GM19025 (cell line): Measurements from ENCODE around the gene NBAS.
A peak's percentile ranks its signal among the peaks of the same experiment; 100 is the strongest.
"Not testable (repeated sequence)": the region's sequence is repeated elsewhere in the genome, so short reads cannot be mapped to it uniquely, and the experiment has no call there.

Experiments
- ATAC-seq: cut with Tn5 transposase; IDR thresholded peaks from one replicate; pipeline ENCODE4 v1.9.1; 2021; ENCODE audit warnings: mild to moderate bottlenecking, low read depth, moderate library complexity; ENCODE audit not compliant: unreplicated experiment

The NBAS gene

GRCh38 chr2:15561574-15562344 lies 625 bp upstream of the NBAS start:
- ATAC-seq, result peak; percentile 26

- peak; percentile 25 for ATAC-seq
These were observed 770 bp downstream of the NBAS start for GRCh38 chr2:15560140-15560987.

DNA sequence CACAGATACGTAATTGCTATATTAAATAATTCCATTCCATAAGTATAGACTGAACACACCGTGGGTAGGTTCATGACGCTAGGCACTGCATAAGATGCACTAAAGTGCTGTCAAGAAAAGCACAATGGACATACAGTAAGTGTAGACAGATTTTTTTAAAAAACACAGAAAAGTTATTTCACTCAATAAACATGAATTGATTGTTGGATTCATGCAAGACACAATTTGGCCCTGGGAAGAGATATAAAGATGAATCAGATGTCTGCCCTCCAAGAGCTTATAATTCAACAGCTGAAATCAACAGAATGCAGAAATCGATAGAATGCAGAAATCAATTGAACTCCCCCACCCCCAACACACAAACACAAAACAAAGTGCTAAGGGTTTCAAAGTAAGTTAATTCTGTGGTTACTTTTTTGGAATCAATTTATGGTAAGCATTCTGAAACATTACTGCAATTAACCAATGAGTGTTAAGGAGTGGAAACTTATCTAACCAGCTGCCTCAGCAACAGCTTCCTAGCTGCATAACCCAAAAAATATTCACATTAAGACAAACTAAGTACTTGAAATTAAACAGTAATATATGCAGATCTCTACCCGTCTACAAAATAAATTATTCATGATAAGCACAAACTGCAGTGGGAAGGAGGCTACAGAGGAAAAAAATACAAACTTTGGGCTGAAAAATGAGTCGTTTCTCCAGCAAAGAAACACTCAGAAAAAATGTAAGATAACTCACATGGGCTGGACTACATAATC lies 1.6 kb downstream of the NBAS start:
- no peak for ATAC-seq

DNA sequence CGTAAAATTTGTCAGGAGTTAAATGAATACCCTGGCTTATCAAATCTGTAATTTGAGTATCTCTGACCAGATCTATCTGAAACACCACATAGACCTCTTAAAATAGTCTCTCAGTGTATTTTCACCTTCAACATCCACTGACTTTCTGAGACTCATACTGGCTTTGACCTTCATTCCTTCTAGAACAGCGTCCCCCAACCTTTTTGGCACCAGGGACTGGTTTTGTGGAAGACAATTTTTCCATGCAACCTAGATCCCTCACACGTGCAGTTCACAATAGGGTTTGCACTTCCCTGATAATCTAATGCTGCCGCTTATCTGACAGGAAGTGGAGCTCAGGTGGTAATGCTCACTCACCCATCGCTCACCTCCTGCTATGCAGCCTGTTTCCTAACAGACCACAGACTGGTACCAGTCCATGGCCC lies 3.2 kb downstream of the NBAS start:
- ATAC-seq, result no peak

- no peak for ATAC-seq
These were observed 4.7 kb downstream of the NBAS start for GRCh38 chr2:15556311-15556930.

- ATAC-seq, result no peak
These were observed 5.4 kb downstream of the NBAS start for GRCh38 chr2:15555760-15556193.

DNA sequence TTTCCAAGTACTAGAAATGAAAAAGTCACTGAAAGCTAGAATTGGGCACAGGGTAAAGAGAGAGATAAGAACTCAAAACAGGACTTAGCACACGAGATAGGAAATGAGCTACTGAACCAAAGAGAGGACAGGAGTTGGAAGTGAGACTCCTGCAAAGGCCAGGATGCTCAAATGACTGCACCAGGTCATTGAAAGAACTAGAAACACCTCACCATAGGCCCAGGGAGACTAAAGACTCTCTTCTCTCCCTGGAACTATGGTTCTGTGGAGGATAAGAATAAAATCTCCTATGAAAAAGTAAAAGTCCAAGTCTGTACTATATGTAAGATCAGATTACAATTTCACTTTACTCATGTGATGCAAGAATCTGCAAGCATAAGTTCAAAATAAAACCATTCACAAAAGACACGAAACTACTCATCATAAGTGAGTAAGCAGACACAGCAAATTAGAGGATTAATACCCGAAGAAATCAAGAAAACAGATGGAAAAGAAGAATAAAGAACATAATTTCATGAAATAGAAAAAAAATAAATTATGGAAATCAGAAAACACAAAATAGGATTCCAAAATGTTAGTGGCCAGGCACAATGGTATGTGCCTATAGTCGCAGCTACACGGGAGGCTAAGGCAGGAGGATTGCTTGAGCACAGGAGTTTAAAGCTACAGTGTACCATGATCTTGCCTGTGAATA lies 6.5 kb downstream of the NBAS start:
- no peak for ATAC-seq

DNA sequence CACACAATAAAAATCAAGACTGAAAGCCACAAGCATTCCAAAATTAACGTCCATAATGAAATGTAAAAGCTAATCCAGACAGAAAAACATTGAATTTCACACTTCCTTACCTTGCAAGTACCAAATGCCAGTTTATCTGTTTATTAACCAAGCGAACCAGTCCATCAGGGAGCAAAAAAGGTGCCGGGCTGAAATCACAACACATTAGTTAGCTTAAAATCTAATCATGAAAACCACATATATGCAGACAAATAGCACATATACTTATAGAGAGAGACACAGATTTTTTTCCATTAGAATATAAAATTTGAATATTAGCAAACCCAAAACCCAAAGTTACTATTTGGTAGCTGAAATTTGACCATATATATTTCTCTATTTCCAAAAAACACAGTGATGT lies 7.2 kb downstream of the NBAS start:
- ATAC-seq, result no peak

DNA sequence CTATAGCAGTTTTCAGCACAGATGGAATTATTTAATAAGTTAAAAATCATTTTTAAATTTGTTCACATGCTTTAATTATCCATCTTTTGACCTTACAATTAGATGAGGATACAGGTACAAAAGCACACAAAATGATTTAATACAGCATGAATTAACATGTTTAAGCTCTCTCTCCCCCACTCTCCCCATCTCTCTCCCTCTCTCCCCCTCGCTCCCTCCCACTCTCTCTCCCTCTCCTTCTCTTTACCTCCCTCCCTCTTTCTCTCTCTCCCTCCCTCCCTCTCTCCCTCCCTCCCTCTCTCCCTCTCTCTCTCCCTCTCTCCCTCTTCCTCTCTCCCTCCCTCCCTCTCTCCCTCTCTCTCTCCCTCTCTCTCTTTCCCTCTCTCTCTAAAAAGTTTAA lies 7.6 kb downstream of the NBAS start:
- no peak for ATAC-seq

GRCh38 chr2:15548974-15549373 lies 12.2 kb downstream of the NBAS start:
- no peak for ATAC-seq

DNA sequence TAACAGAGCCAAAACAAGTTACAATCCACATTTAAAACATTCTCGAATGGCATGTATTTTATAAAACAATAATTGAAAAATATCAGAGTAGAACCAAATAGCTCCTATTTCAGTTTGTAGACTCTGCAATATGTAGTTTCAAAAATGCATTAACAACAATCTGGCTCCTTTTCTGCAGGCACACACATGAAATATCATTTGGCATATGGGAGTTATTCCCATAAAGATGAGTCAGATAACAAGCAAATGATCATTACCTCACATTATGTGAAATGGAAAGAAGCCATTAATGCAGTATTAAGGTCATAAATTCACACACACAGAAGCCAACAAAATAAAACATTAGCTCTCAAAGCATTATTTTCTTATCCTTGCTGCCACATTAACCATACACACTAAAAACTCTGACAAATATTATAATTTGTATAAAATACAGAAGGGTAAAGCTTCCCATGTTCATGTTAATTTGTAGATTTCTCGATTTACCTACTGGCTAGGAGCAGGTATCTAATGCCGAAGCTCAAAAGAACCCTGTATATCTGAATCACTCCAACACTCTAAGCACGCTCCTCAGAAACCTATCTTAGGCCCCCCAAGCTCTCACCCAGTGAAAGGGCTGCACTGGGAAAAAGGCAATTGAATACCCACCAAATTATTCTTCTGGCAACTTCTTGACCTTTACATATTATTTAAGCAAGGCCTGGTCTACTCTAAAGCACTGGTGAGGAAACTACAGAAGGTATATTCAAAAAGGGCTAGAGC lies 13.8 kb downstream of the NBAS start:
- ATAC-seq, result no peak

DNA sequence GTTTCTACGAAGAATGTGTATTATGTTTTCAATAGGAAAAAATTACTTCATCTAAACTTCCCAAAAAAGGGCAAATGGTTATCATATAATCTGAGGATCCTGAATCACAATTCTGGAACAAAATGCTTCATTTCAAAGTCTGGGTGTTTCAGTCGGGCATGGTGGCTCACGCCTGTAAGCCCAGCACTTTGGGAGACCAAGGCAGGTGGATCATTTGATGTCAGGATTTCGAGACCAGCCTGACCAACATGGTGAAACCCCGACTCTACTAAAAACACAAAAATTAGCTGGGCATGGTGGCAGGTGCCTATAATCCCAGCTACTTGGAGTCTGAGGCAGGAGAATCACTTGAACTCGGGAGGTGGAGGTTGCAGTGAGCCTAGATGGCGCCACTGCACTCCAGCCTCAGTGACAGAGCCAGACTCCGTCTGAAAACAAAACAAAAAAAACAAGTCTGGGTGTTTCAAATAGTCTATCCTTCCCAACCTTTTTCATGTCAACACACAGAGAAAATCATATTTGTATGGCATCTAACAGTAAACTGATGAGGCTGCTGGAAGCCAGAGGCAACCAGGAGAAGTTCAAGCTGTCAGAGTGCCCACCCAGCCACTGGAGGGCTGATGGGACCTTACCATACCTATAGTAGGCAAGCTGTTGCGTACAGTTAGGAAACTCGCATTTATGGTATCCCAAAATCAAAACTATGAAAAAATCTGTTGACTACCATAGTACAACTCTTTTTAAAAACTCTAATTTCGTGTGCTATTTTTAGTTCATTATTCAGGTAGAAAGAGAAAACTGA lies 14.6 kb downstream of the NBAS start:
- ATAC-seq, result no peak

GRCh38 chr2:15544227-15544626 lies 16.9 kb downstream of the NBAS start:
- no peak for ATAC-seq

- no peak for ATAC-seq
These were observed 17.6 kb downstream of the NBAS start for GRCh38 chr2:15543541-15543940.

GRCh38 chr2:15543053-15543452 lies 18.1 kb downstream of the NBAS start:
- ATAC-seq, result no peak

GRCh38 chr2:15542269-15542668 lies 18.9 kb downstream of the NBAS start:
- not testable (repeated sequence) for ATAC-seq

DNA sequence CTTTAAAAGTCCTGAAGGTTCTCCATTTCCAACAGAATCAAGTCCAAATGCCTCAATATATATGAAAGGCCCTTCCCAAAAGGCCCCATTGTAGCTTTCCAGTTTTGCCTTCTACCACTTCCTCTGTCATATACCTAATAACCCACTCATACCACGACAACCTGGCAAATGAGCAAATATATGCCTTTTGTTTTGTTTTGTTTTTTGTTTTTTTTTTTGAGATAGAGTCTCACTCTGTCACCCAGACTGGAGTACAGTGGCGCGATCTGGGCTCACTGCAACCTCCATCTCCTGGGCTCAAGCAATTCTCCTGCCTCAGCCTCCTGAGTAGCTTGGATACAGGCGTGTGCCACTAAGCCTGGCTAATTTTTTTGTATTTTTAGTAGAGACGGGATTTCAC lies 20.6 kb downstream of the NBAS start:
- ATAC-seq, result not testable (repeated sequence)

- no peak for ATAC-seq
These were observed 21.1 kb downstream of the NBAS start for GRCh38 chr2:15539999-15540398.
